ENCODE data around the gene FER.

The FER gene

DNA sequence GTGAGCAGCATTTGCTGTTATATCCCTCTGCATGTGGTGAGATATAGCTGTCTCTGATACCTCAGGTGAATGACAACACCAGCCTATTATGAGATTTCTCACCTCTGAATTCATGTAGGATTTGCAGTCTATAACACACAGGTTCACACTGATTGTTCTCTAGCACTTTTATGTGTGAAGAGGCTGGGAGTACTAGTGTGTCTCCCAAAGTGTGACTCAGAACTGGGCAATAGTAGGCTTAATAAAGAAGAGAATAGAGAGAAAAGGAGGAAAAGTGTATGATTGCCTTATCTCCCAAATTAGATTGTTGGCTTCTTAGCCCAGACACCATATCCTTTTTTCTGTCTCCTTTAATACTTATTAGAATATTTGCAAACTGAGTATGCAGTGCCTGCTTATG is 430.1 kb downstream of the FER start:
- in situ Hi-C loops (cut with MboI; ENCODE audit: low sequenced_read_pairs, unreplicated experiment): no loop called here
- no peak for DNase-seq (ENCODE audit: low spot score)
- no peak for TF ChIP-seq CTCF (IDR thresholded peaks at IDR 0.05; ENCODE audit: borderline replicate concordance, control extremely low read depth, extremely low read depth, insufficient read depth, missing control alignments)

DNA sequence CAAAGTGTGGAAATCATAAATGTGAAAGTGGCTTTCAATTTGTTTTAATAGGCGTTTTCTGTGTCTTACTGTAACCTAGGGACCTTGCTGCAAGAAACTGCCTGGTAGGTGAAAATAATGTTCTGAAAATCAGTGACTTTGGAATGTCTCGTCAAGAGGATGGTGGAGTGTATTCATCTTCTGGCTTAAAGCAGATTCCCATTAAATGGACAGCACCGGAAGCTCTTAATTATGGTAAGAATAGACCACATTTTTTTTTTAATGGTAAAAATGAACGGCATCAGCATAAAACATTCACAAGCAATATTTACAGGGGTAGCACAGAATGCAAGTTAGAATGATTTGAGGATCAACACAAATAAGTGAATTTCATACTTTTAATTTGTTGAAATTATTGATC is 433.0 kb downstream of the FER start:
- DNase-seq (ENCODE audit: low spot score): no peak
- TF ChIP-seq CTCF (IDR thresholded peaks at IDR 0.05; ENCODE audit: borderline replicate concordance, control extremely low read depth, extremely low read depth, insufficient read depth, missing control alignments): no peak
- in situ Hi-C loops (cut with MboI; ENCODE audit: low sequenced_read_pairs, unreplicated experiment): no loop called here

DNA sequence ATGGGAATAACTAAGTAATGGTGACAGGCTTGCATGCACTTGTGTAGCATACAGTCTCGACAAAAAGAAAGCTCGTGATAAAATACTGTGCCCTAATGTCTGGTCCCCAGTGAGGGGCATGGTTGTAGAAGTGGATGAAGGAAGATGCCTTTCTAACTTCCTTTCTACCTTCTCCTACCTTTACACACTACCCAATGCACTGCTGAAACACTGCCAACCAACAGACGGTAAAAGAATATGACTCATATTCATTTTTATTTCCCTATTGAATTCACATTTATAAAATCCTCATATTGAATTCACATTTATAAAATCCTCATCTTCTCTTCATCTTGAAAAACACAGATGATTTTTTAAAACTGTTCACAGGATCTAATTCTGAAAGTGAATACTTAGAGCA is 439.1 kb downstream of the FER start:
- in situ Hi-C loops (cut with MboI; ENCODE audit: low sequenced_read_pairs, unreplicated experiment): no loop called here
- DNase-seq (ENCODE audit: low spot score): no peak
- no peak for TF ChIP-seq CTCF (IDR thresholded peaks at IDR 0.05; ENCODE audit: borderline replicate concordance, control extremely low read depth, extremely low read depth, insufficient read depth, missing control alignments)

DNA sequence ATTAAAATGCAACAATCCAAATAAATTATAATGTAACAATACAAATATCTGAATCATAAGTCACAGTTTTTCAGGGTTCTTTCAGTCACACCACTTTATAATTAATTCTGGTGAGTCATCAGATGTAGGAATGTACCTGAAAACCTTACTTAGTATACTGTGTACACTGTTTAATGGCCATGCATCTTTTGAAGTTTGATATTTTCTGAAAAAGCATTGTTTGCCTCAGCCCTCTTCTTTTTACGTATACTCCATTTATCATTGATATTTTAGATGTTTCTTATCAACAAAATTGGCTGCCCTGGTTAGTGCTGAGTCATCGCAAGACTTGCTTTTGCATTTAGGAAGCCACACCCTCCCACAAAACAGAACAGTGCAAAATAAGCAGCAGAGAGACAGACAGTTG is 443.5 kb downstream of the FER start:
- TF ChIP-seq CTCF (IDR thresholded peaks at IDR 0.05; ENCODE audit: borderline replicate concordance, control extremely low read depth, extremely low read depth, insufficient read depth, missing control alignments): no peak
- in situ Hi-C loops (cut with MboI; ENCODE audit: low sequenced_read_pairs, unreplicated experiment): no loop called here
- DNase-seq (ENCODE audit: low spot score): no peak

DNA sequence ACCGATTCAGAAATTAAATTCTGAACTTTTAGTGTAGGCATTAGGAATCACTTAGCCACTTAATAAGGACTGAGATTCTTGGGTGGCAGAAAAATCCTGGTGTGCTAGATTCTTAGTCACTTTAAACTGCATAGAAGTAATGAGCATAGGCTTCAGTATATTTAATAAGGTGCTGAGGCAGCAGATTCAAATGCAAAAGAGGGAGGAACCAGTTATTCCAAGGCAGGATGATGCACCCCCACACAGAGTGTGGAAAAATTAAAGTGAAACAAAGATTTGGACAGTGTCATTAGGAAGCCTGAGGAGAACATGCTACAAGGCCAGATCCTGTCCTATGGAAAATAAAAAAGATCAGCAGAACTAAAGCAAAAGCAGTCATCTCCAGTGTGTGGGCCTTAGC is 444.3 kb downstream of the FER start:
- in situ Hi-C loops (cut with MboI; ENCODE audit: low sequenced_read_pairs, unreplicated experiment): no loop called here
- DNase-seq (ENCODE audit: low spot score): no peak

GRCh38 chr5:109192555-109193281 is 445.0 kb downstream of the FER start:
- in situ Hi-C loops (cut with MboI; ENCODE audit: low sequenced_read_pairs, unreplicated experiment): no loop called here
- TF ChIP-seq CTCF (IDR thresholded peaks at IDR 0.05; ENCODE audit: borderline replicate concordance, control extremely low read depth, extremely low read depth, insufficient read depth, missing control alignments): no peak
- DNase-seq (ENCODE audit: low spot score): no peak

More for the DNA sequence above, 444.3 kb downstream of the FER start:
- no peak for TF ChIP-seq CTCF (IDR thresholded peaks at IDR 0.05; ENCODE audit: borderline replicate concordance, control extremely low read depth, extremely low read depth, insufficient read depth, missing control alignments)
